NCI-H524 (cell line): ENCODE measurements around the gene AMDHD2.
"Not testable (repeated sequence)": the region's sequence is repeated elsewhere in the genome, so short reads cannot be mapped to it uniquely, and the experiment has no call there.

Source experiments
- DNase-seq, 2 experiments: peaks; one replicate each; lab custom pipeline; 2025; lab: John Stamatoyannopoulos, UW

AMDHD2 gene

DNA sequence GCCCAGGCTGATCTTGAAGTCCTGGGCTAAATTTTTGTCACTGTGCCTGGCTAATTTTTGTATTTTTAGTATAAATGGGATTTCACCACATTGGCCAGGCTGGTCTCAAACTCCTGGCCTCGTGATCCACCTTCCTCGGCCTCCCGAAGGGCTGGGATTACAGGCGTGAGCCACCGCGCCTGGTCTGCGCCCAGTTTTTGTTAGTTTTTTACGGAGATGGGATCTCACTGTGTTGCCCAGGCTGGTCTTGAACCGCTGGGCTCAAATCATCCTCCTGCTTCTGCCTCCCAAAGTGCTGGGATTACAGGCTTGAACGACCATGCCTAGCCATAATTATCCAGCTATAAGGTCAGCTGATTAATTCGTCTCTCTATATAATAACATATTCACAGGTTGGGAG is 13.7 kb downstream of the AMDHD2 start:
- no peak for DNase-seq

DNA sequence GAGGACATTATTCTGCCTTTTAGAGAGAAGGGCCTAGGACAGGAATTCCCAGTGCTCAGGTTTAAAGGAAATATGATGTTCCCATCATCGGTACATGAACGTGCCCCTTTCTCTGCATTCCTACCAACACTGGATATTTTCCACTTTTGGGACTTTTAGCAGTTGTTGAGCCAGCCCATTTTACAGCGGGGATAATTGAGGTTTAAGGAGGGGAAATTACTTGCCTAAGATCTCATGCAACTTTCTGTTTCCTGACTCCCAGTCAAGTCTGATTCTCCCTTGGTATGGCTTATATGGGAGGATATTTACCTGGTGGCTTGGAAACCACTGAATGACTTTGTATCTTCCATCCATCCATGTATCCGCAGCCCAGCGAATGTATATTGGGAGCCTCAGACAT is 14.2 kb downstream of the AMDHD2 start:
- not testable (repeated sequence) for DNase-seq

DNA sequence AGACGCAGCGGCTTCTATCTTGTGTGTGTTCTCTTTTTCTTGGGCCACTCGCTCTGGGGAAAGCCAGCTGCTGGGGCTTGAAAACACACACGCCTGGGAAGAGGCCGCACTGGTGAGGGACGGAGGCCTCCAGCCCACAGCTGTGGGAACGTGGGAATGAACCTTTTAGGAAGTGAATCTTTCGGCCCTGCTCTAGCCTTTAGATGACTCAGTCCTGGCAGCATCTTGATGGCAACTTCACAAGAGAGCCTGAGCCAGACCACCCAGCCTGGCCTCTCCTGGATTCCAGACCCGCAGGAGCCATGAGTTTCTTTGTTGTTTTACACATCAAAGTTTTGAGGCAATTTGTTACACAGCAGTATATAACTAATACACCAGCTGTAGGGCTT is 15.4 kb downstream of the AMDHD2 start:
- DNase-seq: no peak

DNA sequence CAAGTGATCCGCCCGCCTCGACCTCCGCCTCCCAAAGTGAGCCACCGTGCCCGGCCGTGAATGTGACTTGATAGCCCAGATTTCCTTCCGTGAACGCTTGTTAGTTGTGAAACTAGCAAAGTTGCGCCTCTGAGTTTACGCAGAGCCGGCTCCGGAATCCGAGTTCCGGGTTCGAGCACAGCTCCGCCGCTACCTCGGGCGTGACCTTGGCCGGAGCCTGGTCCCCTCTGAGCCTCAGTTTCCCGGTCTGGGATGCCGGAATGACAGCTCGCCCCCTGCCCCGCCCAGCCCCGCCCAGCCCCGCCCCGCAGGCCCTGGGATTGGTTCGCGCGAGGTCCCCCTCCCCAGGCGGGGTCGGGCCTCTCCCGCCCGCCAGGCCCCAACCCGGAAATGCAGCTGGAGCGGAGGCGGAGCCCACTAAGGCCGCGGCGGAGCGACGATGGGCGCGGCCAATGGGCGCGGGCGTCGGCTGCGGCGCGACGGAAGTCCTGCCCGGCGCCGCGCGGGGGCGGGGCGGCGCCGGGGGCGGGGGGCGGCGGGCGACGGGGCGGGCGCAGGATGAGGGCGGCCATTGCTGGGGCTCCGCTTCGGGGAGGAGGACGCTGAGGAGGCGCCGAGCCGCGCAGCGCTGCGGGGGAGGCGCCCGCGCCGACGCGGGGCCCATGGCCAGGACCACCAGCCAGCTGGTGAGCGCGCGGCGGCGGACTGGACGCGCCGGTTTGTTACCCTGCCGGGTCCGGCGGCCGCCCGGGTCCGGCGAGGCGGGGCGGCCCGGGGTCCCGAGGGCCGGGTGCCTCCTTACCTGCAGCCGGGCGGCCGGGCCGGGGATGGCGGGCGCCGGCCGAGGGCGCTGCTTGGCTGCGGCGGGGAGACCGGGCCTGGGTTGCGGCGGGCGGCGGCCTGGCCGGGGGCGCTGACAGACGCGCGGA is 17.5 kb downstream of the AMDHD2 start, which contains the start of gene PDPK1:
TSS of gene PDPK1 (plus strand) at position 571 of the 929 bp plus-strand sequence. CDS start at position 663, 92 bp downstream.
- DNase-seq: peak; percentile 90 to 94

DNA sequence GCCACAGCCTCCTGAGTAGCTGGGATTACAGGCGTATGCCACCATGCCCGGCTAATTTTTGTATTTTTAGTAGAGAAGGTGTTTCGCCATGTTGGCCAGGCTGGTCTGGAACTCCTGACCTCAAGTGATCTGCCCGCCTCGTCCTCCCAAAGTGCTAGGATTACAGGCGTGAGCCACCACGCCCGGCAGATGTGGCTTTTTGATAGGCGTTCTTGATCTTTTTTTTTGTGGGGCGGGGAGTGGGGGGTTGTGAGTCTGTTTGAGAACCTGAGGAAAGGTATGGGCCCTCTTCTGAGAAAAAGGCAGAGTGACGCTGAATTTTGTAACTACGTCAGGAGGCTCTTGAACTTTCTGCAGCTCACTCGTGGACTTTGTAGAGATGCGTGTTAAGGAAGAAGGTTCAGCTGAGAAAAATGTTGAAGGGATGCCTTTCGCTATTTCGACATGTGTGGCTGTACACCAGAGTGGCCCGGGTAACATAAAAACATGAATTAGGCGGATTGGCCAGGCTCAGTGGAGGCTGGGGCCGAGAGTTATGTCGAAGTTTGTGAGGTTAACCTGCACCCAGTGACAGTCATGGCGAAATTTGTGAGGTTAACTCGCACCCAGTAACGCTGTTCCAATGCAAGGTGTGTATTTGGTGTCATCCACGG is 19.1 kb downstream of the AMDHD2 start:
- DNase-seq: not testable (repeated sequence)

DNA sequence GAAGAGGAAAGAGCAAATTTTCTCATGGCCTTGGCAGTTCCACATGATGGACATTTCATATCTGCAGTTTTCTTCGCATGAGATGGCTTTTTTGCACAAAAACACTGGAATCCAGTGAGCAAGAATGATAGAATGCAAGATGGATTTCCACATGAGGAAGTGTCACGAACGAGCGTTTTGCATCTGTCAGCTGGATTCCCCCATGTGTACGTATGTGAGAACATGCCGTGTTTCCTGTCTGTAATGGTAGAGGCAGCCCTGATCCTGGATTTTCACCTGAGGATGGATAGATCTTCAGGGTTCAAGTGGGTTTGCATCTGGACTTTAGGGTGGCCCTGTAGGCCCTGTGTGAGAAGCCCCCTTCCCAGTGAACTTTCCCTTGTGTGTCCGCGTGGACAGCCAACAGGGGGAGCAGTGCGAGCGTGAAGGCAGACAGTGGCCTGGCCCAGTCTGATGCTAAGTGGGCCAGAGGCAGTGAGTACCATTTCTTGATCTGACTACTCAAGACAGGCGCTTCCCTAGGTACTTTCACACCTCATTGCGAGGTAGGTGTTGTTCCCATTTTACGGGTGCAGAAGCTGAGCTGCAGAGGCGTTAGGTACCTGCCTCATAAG is 19.8 kb downstream of the AMDHD2 start:
- peak in 1 of 2 experiments; percentile 23 for DNase-seq

DNA sequence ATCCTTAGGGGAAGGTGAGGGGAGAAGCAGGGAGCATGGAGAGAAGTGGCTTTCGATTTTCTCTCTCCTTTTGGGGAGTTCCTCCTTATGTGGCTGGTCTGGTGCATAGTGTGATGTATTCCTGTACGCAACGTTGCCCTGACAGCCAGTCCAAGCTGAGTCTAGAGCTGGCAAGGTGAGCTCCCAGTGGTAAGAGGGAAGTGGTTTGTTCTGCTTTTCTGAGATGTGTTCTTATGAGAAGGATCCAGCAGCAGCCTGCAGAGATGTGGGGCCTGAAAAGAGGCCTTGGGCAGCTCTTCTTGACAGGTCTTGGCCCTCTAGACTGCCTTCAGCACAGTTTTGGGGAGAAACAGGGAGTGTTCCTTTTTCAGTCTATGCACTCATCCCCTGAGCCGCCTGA is 20.7 kb downstream of the AMDHD2 start:
- not testable (repeated sequence) for DNase-seq

DNA sequence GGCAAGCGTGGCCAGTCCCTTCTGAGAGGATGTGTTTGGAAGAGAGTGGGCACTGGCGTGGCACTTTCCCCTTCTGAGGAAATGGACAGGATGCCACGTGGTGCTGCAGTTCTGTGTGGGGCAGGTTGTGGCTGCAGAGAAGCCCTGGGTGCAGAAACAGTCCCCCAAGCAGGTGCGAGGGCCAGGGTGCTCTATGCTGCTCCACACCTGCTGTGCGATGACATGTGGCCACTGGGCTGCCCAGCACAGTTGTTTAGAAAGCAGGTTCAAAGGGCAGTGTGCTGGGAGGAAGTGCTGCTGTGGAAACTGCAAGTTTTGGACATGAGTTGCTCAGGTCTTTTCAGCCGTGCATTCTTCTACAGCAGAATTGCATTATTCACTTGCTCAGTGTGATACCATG is 21.2 kb downstream of the AMDHD2 start:
- not testable (repeated sequence) for DNase-seq

DNA sequence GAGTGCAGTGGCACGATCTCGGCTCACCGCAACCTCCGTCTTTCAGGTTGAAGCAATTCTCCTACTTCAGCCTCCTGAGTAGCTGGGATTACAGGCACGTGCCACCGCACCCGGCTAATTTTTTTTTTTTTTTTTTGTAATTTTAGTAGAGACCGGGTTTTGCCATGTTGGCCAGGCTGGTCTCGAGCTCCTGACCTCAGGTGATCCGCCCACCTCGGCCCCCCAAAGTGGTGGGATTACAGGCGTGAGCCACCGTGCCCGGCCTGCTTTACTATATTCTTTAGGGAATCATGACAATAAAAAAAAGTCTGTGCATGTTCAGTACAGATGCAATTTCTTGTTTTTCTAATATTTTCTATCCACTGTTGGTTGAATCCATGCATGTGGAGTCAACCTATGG is 23.6 kb downstream of the AMDHD2 start:
- DNase-seq: not testable (repeated sequence)

DNA sequence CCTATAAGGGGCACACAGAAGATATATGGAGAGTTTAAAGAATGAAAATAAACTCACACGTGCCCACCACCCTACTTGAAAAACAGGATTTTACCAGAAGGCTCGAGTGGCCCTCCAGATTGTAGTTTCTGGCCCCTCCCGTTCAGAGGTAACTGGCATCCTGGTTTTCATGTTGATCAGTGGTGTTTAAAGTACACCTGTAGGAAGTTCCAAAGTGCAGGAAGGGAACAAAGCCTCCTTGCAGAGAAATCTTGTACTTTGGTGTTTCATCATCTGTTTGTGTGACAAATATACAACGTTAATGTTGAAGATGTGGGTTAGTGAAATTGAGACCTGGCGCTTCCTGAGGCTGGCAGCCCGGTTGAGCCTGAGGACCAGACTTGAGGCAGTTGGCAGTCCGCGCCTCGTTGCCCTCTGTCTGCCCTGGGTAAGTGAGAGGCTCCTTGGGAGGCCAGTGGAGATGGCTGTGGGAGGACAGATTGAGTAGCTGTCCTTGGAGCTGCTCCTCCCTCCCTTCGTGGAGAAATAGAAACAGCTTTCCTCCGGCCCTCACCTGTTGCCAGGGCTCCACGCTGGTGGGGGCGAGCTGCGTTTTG is 30.2 kb downstream of the AMDHD2 start:
- not testable (repeated sequence) for DNase-seq

DNA sequence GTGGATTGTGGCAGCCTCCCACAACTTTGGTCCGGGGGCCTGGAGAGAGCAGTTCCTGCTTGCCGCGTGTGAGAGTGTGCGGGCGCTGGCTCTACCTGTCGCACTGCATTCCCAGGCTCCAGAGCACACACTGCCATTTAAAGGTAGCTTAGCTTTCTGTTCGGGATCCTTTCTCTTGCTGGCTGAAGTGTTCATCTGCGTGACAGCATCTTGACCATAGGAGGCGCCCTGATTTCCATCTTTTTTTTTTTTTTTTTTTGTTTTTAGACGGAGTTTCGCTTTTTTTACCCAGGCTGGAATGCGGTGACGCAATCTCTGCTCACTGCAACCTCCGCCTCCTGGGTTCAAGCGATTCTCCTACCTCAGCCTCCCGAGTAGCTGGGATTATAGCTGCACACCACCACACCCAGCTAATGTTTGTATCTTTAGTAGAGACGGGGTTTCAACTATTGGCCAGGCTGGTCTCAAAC is 31.3 kb downstream of the AMDHD2 start:
- not testable (repeated sequence) for DNase-seq

DNA sequence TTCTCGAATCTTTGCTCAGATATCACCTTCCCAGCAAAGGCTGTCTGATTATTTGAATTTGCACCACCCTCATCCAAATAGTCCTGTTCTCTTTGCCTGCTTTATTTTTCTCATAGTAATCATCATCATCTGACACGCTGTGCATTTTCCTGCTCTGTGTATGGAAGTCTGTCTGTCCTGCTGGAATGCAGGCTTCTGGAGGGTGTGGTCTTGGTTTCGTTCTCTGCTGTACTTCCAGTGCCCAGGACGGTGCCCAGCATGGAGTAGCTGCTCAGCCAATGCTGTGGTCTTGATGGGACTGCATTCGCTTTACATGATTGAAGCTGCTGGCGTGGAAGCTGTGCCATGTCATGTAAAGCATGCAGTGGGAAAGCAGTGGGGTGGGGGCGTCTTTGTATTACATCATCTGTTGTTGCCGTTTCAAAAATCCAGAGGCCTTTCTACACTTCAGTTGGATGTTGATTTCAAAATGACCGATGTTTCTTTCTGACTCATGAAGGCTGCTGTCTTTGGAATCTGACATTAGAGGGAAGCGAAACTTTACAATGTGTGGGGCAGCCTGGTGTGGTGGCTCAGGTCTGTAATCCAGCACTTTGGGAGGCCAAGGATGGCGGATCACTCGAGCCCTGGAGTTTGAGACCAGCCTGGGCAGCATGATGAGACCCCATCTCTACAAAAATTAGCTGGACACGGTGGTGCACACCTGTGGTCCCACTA is 34.7 kb downstream of the AMDHD2 start:
- DNase-seq: not testable (repeated sequence)

DNA sequence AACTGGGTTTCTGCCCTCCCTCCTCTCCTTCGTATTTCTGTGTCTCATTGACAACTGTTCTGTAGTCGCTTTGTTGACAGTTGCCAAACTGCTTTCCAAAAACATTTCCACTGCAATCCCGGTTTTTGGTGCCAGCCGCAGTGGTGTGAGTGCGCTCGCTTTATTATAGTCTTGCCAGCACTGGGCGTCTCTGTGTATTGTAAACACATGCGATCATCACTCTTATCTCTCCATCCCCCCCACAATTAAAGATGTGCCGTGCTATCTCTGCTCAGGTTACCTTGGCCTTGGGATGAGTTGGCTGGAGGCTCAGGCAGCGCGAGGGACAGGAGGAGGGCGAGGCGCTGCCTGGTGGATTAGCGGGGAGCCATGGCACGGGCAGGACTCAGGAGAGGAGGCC is 37.0 kb downstream of the AMDHD2 start:
- not testable (repeated sequence) for DNase-seq

DNA sequence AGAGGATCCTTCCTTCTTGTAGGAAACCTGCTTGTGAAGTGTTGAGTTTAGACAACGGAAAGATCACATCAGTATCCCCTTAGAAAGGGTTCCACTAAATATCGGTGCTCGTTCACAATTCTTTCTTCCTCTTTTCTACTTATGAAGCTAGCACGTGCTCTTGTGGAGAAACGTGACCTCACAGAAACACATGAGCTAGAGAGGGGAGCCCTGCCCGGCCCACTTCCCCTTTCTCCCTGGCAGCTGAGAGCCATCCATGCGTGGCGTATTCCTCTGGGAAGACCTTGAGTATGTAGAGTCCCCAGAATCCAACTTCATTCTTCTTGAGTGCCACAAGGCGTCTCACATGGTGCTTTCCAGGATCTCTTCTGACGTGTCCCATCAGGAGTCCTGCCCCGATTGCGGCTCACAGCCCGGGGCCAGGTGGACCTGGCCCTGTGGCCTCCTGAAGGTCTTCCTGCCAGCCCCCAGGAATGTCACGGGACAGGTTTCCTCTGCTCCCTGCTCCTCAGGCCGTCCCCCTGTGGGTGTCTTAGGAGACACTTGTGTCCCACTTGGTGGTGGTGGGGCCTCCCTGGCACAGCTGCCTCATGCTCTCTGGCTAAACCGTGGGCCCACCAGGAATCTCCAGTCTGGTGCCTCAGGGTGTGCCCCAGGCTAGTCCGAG is 40.1 kb downstream of the AMDHD2 start:
- not testable (repeated sequence) for DNase-seq

DNA sequence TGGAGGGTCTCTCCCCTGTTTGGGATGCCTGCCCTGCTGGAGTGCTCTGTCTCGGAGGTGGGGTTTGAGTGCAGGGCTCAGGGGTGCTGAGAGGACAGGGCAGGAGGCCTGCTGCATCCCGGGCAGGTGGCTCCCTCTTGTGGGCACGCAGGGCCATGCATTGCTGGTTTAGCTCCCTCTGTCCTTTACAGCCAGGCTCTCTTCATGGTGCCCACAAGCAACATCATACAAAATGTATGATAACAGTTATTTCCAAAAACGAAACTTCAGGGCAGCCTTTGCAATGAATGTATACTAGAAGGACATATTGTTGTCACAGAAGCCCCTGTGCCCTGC is 40.6 kb downstream of the AMDHD2 start:
- DNase-seq: not testable (repeated sequence)

DNA sequence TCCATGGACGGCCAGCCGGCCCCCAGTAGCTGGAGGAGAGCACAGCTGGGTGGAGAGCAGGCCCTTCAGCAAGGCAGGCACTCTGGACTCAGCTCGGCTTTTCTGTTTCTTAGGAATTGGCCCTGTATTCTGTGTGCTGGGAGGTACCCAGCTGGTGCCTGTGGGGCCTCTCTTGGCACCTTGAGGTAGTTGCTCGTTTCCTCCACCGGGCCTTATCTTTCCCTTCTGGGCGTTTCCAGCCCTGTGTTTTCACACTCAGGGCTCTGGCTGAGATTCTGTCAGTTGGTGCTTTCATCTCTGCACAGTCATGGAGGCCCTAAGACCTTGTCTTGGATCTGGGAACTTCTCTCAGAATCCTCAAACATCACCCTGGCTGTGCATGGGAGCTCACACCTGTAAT is 47.3 kb downstream of the AMDHD2 start:
- not testable (repeated sequence) for DNase-seq

DNA sequence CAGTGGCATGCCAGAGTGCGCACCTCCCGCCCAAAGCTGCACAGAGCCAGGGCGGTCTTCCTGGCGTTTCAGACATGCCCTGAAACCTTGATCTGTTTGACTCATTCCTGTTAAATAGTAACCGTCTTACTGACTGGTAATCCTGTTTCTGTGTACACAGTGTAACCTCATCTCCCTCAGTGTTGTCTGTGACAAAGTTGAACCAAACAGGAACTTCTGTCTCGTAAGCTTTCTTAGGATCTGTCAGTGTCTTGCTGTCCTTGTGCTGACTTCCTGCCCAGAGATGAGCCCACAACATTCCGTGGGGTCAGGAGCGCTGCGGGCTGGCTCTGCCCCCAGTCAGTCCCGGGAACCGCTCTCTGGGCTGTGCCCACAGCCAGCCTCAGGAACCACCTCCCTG is 48.4 kb downstream of the AMDHD2 start:
- DNase-seq: not testable (repeated sequence)

DNA sequence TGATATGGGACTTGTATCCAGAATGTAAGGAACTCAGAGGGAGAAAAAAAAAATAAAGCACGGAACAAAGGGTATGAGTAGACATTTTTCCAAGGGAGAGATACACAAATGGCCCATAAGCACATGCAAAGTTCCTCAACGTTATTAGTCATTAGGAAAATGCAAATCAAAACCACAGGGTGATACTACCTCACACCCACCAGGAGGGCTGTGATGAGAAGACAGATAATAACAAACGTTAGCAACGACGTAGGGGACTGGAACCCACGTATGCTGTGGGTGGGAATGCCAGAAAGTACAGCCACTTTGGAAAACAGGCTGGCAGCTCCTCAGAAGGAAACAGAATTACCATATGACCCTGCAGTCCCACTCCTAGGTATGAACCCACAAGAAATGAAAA is 52.5 kb downstream of the AMDHD2 start:
- not testable (repeated sequence) for DNase-seq

DNA sequence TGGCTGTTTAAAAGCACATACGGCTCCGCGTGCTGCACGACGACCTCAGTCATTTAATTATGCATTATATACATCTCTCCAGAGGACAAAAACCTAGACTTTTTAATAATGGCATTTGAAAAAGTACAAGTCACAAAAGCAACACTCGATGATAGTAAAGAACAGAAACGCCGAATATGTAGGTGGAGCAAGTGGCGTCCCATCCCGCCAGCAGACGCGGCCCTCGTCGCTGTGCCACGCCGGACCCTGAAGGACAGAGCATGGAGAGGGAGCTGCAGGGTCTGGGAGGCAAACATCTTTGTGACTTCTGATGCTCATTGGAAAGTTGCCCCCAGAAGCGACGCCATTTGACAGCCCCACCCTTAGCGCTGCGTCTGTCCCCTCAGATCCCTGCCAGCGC is 55.7 kb downstream of the AMDHD2 start:
- DNase-seq: not testable (repeated sequence)

DNA sequence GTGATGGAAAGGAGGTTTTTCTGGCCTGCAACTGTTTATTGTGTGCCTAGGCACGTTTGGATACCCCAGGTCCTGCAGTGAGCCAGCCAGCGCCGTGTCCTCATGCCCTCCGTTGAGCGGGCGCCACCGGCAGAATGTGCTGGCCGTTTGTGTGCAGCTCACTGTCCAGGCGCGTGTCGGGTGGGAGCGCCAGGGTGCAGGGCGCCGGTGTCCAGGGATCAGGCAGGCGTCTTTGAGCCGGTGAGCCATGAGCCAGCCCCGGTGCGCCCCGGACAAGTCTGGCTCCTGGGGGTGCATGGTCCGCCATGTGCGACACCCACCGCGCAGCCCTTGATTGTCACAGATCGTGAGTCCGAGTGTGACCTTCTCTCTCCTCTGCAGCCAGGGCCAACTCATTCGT is 56.9 kb downstream of the AMDHD2 start:
- DNase-seq: not testable (repeated sequence)

DNA sequence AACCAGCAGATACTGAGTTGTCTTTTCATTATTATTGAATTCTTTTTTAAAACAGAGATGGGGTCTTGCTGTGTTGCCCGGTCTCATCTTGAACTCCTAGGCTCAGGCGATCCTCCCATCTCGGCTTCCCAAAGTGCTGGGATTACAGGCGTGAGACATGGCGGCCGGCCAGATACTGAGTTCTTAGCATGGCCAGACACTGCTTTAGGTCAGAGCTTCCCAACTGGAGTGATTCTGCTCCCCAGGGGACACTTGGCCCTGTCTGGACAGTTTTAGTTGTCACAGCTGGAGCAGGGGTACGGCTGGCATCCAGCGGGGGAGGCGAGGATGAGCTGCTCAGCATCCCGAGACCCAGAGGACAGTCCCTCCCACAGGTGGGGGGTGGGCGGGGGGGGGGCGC is 58.7 kb downstream of the AMDHD2 start:
- not testable (repeated sequence) for DNase-seq
